ENCODE results near the gene CAPN5.

The CAPN5 gene

GRCh38 chr11:77037057-77037456 is 29.7 kb upstream of the CAPN5 start:
- DNase-seq (ENCODE audit: low read depth), result no peak
- H3K4me3 ChIP-seq (ENCODE audit: low read length), result no peak overlapping the region
- TF ChIP-seq CTCF (conservative IDR thresholded peaks at IDR 0.05; ENCODE audit: low read length), result no peak

- no peak for TF ChIP-seq CTCF (conservative IDR thresholded peaks at IDR 0.05; ENCODE audit: low read length)
- H3K4me3 ChIP-seq (ENCODE audit: low read length), result no peak overlapping the region
- no peak for DNase-seq (ENCODE audit: low read depth)
Observed at GRCh38 chr11:77038029-77038824, 28.5 kb upstream of the CAPN5 start.

- DNase-seq (ENCODE audit: low read depth), result no peak
- no peak for TF ChIP-seq CTCF (conservative IDR thresholded peaks at IDR 0.05; ENCODE audit: low read length)
Observed at GRCh38 chr11:77038825-77039326, 27.9 kb upstream of the CAPN5 start.

GRCh38 chr11:77039491-77040400 is 27.0 kb upstream of the CAPN5 start:
- peak; percentile 32 for DNase-seq (ENCODE audit: low read depth)
- TF ChIP-seq CTCF (conservative IDR thresholded peaks at IDR 0.05; ENCODE audit: low read length), result peak; percentile 59
- peak overlapping the region; percentile 40 for H3K4me3 ChIP-seq (ENCODE audit: low read length)

More at GRCh38 chr11:77038825-77039326, 27.9 kb upstream of the CAPN5 start:
- H3K4me3 ChIP-seq (ENCODE audit: low read length), result no peak overlapping the region

- TF ChIP-seq CTCF (conservative IDR thresholded peaks at IDR 0.05; ENCODE audit: low read length), result no peak
- no peak for DNase-seq (ENCODE audit: low read depth)
- H3K4me3 ChIP-seq (ENCODE audit: low read length), result no peak overlapping the region
Observed at GRCh38 chr11:77040401-77040777, 26.4 kb upstream of the CAPN5 start.

- DNase-seq (ENCODE audit: low read depth), result no peak
- no peak overlapping the region for H3K4me3 ChIP-seq (ENCODE audit: low read length)
- no peak for TF ChIP-seq CTCF (conservative IDR thresholded peaks at IDR 0.05; ENCODE audit: low read length)
Observed at GRCh38 chr11:77040889-77041288, 25.9 kb upstream of the CAPN5 start.

Data from AG10803 (cell line).